Tibial artery (tissue), 4 donors: Measurements from ENCODE around the gene SH3RF1.

Experiments used
- DNase-seq, 2 donors: peaks; one replicate each; pipeline ENCODE4 v3.0.0-alpha.2; 2019
- H3K27ac ChIP-seq, 2 donors: fragments of 200-600 bp; sonication (generic) in 1 of 2; 1 replicate in 1 of 2; 2 replicates in 1 of 2; pipeline ENCODE4 v1.5.1; 2018 to 2019; ENCODE audit warnings: mild to moderate bottlenecking in 1 of 2
- H3K27me3 ChIP-seq, 2 donors: fragments of 200-600 bp; sonication (generic) in 1 of 2; one replicate each; pipeline versions ENCODE4 v1.5.1 to v1.6.0; 2016 to 2019
- H3K36me3 ChIP-seq, 3 donors: fragments of 200-600 bp; sonication (generic) in 2 of 3; one replicate each; pipeline ENCODE4 v1.5.1; 2016 to 2019; ENCODE audit warnings: mild to moderate bottlenecking in 2 of 3
- H3K4me1 ChIP-seq, 4 donors: fragments of 200-600 bp; sonication (generic) in 2 of 4; 1 replicate in 3 of 4; 2 replicates in 1 of 4; pipeline ENCODE4 v1.5.1; 2016 to 2019
- H3K4me3 ChIP-seq, 2 donors: fragments of 200-600 bp; sonication (generic) in 1 of 2; 1 replicate in 1 of 2; 2 replicates in 1 of 2; pipeline ENCODE4 v1.5.1; 2018 to 2019; ENCODE audit warnings: mild to moderate bottlenecking in 2 of 2
- H3K9me3 ChIP-seq, 3 donors: fragments of 200-600 bp; sonication (generic) in 1 of 3; one replicate each; pipeline ENCODE4 v1.5.1; 2016 to 2019
- CTCF ChIP-seq, 2 experiments: fragments of 200-600 bp in 1 of 2; fragments of 450-650 bp in 1 of 2; IDR thresholded peaks; one replicate each; pipeline ENCODE4 v1.5.1; 2017 to 2019; ENCODE audit warnings: antibody characterized with exemption in 2 of 2, mild to moderate bottlenecking in 1 of 2, moderate library complexity in 1 of 2
- intact Hi-C: fragments of 100-400 bp; cut with DNase I; formaldehyde crosslinking; loops from one replicate; pipeline ENCODE4 v1.15.0; 2023; ENCODE audit warnings: low total_unique reads

SH3RF1 gene

GRCh38 chr4:169127314-169127713 lies 143.4 kb downstream of the SH3RF1 start:
- no peaks in the 10 kb centered on the region for H3K27me3 ChIP-seq
- H3K27ac ChIP-seq: no peak overlapping the region
- no peak for TF ChIP-seq CTCF (IDR thresholded peaks at IDR 0.05)
- peaks cover 0 to 7% (median 3%) of the 10 kb centered on the region in 4 donors for H3K4me1 ChIP-seq
- H3K36me3 ChIP-seq: peaks cover 19 to 29% (median 28%) of the 10 kb centered on the region in 3 donors
- DNase-seq: no peak
- no peaks in the 10 kb centered on the region for H3K9me3 ChIP-seq
- intact Hi-C loops: no loop called here
- H3K4me3 ChIP-seq: no peak overlapping the region

- Histone ChIP-seq H3K4me1 (no peaks in the 10 kb centered on the region), H3K27ac (no peak overlapping the region), H3K27me3 (no peaks in the 10 kb centered on the region), H3K4me3 (no peak overlapping the region), H3K36me3 (peaks cover 13 to 44% (median 33%) of the 10 kb centered on the region in 3 donors), H3K9me3 (no peaks in the 10 kb centered on the region)
- no peak for TF ChIP-seq CTCF (IDR thresholded peaks at IDR 0.05)
- DNase-seq: no peak
- intact Hi-C loops: no loop called here
Observed at GRCh38 chr4:169124661-169125060, 146.1 kb downstream of the SH3RF1 start.

- TF ChIP-seq CTCF (IDR thresholded peaks at IDR 0.05): no peak
- no peak for DNase-seq
- H3K4me1 ChIP-seq: peaks cover 0 to 10% (median 3%) of the 10 kb centered on the region in 4 donors
- no peak overlapping the region for H3K4me3 ChIP-seq
- no peaks in the 10 kb centered on the region for H3K27me3 ChIP-seq
- peaks cover 0 to 27% (median 23%) of the 10 kb centered on the region in 3 donors for H3K36me3 ChIP-seq
- no peaks in the 10 kb centered on the region for H3K9me3 ChIP-seq
- no peak overlapping the region for H3K27ac ChIP-seq
- intact Hi-C loops: no loop called here
Observed at GRCh38 chr4:169122422-169122821, 148.3 kb downstream of the SH3RF1 start.

GRCh38 chr4:169121861-169122382 lies 148.8 kb downstream of the SH3RF1 start:
- Histone ChIP-seq H3K4me1 (peaks cover 0 to 15% (median 6%) of the 10 kb centered on the region in 4 donors), H3K27ac (no peak overlapping the region), H3K27me3 (no peaks in the 10 kb centered on the region), H3K4me3 (no peak overlapping the region), H3K36me3 (peaks cover 0 to 28% (median 27%) of the 10 kb centered on the region in 3 donors), H3K9me3 (no peaks in the 10 kb centered on the region)
- no peak for DNase-seq
- TF ChIP-seq CTCF (IDR thresholded peaks at IDR 0.05): no peak
- intact Hi-C loops: no loop called here

- H3K27me3 ChIP-seq: no peaks in the 10 kb centered on the region
- H3K4me1 ChIP-seq: peaks cover 0 to 15% (median 8%) of the 10 kb centered on the region in 4 donors
- no peak for DNase-seq
- TF ChIP-seq CTCF (IDR thresholded peaks at IDR 0.05): no peak
- peaks cover 6 to 40% (median 38%) of the 10 kb centered on the region in 3 donors for H3K36me3 ChIP-seq
- intact Hi-C loops: no loop called here
- no peak overlapping the region for H3K27ac ChIP-seq
- no peaks in the 10 kb centered on the region for H3K9me3 ChIP-seq
- H3K4me3 ChIP-seq: no peak overlapping the region
Observed at GRCh38 chr4:169120624-169121023, 150.1 kb downstream of the SH3RF1 start.
